HG03045 (cell line): ENCODE measurements around the gene MRPS22.

ENCODE experiments used
- ATAC-seq: cut with Tn5 transposase; IDR thresholded peaks from one replicate; pipeline ENCODE4 v1.9.1; 2021; ENCODE audit warnings: mild to moderate bottlenecking, moderate library complexity; ENCODE audit not compliant: unreplicated experiment

Gene MRPS22

GRCh38 chr3:139343895-139344856 is at the start of gene MRPS22:
Gene MRPS22, plus strand, starts transcription at chr3:139344020. Its CDS starts 7 bp downstream, at chr3:139344027.
- peak; percentile 99 for ATAC-seq

DNA sequence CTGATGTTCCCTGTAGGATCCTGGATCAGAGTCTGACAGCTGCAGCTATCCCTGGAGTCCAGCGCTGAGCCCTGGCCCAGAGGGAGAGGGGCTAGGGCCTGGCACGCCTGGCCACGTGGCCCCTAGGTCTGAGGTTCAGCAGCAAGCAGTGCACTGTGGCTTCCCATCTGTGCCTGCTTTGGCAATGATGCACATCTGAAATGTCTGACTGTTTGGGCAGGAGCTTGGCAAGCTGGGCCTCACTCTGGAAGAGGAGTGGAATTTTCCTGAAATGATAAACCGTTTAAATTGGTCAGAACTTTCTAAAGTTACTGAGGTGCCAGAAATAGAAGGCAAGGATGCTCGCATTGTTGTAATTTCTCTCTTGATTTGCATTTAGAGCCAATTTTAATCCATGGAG is 48.8 kb upstream of the MRPS22 start:
- ATAC-seq, result no peak

- no peak for ATAC-seq
Measured at GRCh38 chr3:139296141-139296718, 47.6 kb upstream of the MRPS22 start.

DNA sequence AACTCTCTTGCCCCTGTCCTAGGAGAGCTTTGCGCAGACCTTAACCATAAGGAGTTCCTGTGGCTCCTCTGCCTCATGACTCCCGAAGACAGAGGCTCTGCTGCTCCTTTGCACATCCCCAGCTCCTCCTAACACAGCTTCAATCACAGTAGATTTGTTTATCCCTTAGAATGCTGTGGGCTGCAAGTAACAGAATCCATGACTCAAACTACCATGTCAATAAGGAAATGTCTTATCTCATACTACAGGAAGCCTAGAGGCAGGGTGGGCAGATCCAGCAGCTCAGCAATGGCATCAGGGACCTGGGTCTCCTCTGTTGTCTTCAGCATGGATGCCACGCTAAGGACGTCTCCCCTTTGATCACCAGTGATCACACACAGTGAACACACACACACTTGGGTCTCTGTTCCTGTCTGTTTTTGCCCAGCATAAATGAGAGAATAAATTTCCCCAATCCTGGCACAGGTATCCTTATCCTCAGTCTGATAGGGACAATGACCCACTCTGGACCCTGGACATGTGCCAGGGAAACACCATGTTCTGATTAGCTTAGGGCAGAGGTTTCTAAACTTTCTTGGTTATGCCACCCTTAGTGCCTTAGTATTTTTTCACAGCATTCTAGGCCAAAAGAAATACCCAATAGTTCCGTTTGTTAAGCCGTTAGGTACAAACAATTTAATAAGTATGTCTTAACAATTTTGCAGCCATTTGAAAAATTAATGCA is 46.1 kb upstream of the MRPS22 start:
- no peak for ATAC-seq

DNA sequence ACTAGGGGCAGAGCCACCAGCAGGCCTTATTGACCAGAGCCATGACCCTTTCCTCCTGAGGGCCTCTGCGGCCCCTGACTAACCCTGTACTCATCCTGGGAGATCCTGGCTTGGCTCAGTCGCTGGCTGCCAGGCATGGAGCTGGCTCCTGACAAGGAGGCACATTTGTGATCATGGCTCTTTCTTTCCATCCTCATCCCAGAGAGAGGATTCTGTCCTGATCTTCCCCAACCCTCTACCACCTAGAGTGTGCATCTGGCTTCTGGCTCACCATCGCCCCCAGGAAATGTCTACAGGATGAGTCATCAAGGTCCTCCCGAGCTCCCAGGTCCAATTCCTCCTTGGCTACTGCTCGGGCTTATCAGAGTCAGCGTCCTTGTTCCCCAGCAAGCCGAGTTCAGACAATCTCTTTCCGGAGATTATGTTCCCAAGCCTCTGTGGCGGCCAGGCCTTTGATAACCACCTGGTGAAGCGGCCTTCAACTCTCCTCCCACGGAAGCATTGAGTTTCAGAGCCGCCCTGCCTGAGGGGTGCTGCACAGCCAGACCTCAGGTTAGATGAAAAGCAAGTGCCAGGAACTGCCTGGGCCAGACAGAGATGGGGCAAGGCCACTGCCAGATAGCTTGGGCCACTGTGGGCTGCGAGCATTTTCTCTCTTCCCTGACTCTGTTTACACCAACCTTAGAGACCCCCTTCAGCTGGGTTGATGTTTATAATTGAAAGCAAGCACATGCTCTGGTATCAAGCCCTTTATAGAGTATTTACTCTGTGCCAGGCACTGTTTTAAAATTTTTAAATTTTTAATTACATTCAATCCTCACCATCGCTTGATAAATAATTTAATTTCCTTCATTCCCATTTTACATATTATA is 44.3 kb upstream of the MRPS22 start:
- ATAC-seq, result no peak

DNA sequence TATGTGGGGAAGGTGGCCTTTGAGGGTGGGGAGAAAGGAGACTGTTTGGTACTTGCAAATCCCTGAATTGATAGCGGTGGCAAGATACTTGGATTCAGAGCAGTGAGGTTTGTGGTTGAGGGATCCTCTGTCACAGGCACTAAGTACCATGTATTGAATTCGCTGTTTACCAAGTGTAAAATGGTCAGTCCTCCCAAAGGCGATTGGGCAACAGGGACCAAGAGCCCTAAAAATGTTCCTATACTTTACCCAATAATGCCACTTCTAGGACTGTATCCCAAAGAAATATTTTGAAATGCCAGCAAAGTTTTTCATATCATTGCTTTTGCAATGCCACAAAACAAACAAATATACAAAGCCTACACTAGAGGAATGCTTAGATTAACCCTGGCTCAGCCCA is 43.4 kb upstream of the MRPS22 start:
- ATAC-seq, result no peak

DNA sequence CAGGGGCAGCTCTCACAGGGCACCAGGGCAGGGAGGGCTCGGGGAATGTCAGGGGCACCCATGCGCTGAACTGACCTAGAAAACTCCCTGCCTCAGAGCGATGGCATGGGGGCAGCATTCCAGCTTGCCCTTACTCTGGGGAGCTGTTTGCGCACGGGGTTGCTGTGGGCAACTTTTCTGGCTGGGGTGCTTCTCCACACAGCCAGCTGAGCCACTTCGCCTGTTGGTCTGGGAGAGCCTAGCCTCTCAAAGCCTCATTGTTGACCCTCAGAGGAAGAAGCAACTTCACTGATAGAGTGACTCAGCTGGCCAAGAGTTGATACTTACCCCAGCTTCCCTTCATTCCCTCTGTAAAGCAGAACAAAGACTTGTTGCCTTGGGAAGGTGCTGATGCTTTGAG is 42.6 kb upstream of the MRPS22 start:
- no peak for ATAC-seq

GRCh38 chr3:139301654-139302053 is 42.2 kb upstream of the MRPS22 start:
- no peak for ATAC-seq

DNA sequence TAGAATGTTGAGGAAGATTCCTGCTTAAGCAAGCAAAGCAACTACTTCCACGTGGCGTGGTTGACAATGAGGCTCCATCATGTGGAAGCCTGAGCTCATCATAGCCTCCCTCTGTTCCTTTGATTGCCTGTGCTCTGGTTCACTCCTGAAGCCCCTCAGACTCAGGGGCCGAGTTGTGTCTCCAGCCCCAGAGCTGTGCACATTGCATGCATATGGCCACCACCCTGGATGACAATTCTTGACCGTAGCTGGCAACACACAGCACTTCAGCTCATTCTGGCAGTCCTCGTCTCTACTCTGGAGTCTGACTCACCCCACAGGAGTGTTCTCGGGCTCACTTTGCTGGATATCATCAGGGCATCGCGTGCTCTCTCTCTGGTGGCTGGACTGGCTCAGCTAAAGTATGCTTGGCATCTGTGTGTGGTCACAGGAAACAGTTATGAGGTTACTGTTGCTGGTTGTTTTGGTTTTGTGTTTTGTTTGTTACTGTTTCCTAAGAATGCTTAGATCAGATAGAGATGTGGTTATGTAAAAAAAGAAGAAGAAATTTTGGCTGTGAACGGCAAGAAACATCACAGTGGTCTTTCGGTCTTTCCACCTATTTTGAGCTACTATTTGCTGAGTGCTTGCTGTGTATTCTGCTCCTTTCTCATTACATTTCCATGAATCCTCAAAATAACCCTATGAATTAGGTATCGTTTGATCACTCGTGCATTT is 41.6 kb upstream of the MRPS22 start:
- no peak for ATAC-seq

GRCh38 chr3:139302801-139303113 is 41.1 kb upstream of the MRPS22 start:
- no peak for ATAC-seq

DNA sequence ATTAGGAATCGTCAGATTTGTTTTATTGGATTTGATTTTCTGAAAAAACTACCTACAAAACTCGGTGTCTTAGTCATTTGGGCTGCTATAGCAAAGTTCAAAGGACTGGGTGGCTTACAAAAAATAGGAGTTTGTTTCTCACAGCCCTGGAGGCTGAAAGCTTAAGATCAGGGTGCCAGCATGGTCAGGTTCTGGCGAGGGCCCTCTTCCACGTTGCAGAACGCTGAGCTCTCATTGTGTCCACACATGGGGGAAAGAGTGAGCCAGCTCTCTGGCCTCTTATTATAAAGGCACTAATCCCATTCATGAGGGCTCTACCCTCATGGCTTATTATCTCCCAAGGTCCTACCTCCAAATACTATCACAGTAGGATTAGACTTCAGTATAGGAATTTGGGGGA is 40.6 kb upstream of the MRPS22 start:
- ATAC-seq, result no peak

- ATAC-seq, result no peak
Measured at GRCh38 chr3:139304383-139304782, 39.4 kb upstream of the MRPS22 start.

GRCh38 chr3:139306078-139306477 is 37.7 kb upstream of the MRPS22 start:
- ATAC-seq, result no peak

DNA sequence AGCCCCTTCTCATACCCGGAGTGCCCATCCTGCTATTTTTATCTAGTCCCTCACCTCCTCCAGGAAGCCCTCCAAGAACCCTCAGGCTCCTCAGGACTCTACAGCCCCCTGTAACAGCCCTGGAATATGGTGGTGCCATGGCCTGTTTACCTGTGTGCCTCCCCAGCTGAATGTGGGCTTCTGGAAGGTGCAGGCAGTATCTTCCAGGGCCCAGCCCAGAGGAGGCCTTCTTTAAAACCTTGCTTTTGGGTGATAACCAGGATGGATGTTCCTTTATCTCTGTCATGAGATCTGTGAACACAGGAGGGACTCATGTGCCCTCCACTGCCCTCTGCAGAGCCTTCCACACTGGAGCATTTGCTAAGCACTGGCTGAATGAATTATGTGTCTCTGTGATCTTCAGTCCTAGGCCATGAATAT is 36.7 kb upstream of the MRPS22 start:
- ATAC-seq, result no peak

GRCh38 chr3:139307601-139308555 is 35.9 kb upstream of the MRPS22 start:
- ATAC-seq, result no peak

GRCh38 chr3:139308560-139308959 is 35.3 kb upstream of the MRPS22 start:
- no peak for ATAC-seq

DNA sequence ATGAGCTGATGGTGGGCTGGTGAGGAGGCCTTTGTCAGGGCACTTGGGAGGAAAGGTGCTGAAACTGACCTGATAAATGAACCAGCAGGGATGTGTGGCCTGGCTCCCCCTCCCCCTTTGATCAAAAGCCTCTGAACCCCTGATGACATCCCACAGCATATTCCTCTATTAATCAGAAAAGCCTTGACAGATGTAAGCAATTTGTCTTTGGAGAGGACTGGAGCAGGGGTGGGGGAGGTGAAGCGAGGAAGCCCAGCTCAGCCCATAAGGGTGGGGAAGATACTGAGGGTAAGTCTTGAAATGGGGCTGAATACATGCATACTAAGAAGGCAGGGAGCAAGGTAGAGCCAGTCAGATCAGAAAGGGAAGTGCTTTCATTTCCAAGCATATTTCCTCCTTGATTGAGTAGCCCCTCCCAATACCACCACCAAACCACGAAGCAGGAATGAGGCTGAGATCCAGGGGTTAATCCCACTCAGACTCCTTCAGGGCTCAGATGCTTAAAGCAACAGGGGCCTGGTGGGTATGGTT is 34.7 kb upstream of the MRPS22 start:
- no peak for ATAC-seq

- ATAC-seq, result no peak
Measured at GRCh38 chr3:139309880-139310279, 33.9 kb upstream of the MRPS22 start.

DNA sequence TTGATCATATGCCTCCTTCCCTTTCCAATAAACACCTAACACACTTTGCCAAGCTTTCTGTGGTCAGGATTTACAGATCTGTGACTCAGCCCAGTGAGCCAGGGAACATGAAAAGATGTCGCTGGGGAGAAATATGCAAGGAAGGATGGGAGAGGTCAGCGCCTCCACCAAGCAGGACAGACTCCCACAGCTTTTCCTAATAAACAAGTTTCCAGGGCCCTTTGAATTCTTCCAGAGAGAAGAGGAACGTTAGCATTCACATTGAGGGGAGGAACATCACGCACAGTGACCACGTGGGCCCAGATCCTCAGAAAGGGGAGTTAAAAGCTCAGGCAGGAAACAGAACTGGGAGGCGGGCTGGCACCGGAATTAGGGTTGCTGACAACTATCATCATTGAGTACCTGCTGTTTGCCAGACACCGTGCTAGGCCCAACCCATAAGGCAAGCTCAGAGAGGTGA is 33.3 kb upstream of the MRPS22 start:
- no peak for ATAC-seq
